IMR-90 (cell line): ENCODE data around the gene SEC22A. TPM values are rescaled to one million over a fixed set of nuclear protein-coding genes. Genes with fewer than 3 reads are reported as not detected.

ENCODE experiments used
- ATAC-seq: fragments of 200-7000 bp; cut with Tn5 transposase; 2 replicates; pipeline ENCODE4 v1.9.1; 2020; ENCODE audit warnings: low read depth, mild to moderate bottlenecking, moderate library complexity
- BruUV-seq: library from RNA; stranded (reverse); fragments of 400-500 nt; replicated peaks from 2 replicates; lab custom pipeline; 2021; lab: Mats Ljungman, UMichigan
- CTCF ChIA-PET: fragments of 300-600 bp; formaldehyde crosslinking; extraction: SDS; loops from one replicate; lab custom pipeline; 2021; ENCODE audit warnings: antibody characterized with exemption; lab: Yijun Ruan, JAX
- POLR2A ChIA-PET: fragments of 300-600 bp; sonication (Branson Sonifier 250); formaldehyde crosslinking; loops from one replicate; lab custom pipeline; 2022; ENCODE audit warnings: antibody characterized with exemption; ENCODE audit not compliant: unreplicated experiment; lab: Charles Lee
- DNase-seq: peaks from one replicate; pipeline ENCODE4 v3.0.0; 2013
- H2AFZ ChIP-seq: replicated peaks from 2 replicates; pipeline ENCODE3; 2013; ENCODE audit warnings: low read length, mild to moderate bottlenecking; ENCODE audit not compliant: poor library complexity
- H2AK5ac ChIP-seq: 2 replicates; pipeline ENCODE4 v1.6.1; 2013; ENCODE audit warnings: low read depth, low read length, inconsistent platforms
- H2AK9ac ChIP-seq: replicated peaks from 2 replicates; pipeline ENCODE3; 2013; ENCODE audit warnings: mild to moderate bottlenecking, low read depth, low read length, moderate library complexity; ENCODE audit not compliant: poor library complexity
- H2BK120ac ChIP-seq: 2 replicates; pipeline ENCODE4 v1.6.1; 2013; ENCODE audit warnings: low read depth, low read length, inconsistent platforms
- H2BK15ac ChIP-seq: 3 replicates; pipeline ENCODE4 v1.6.1; 2013; ENCODE audit warnings: low read depth, low read length, inconsistent platforms
- H2BK20ac ChIP-seq: 2 replicates; pipeline ENCODE4 v1.6.1; 2013; ENCODE audit warnings: low read depth, mild to moderate bottlenecking, inconsistent platforms, low read length, moderate library complexity
- H2BK5ac ChIP-seq: 2 replicates; pipeline ENCODE4 v1.6.1; 2013; ENCODE audit warnings: mild to moderate bottlenecking, low read depth, low read length, inconsistent platforms; ENCODE audit not compliant: poor library complexity, severe bottlenecking
- H3K14ac ChIP-seq: replicated peaks from 2 replicates; pipeline ENCODE4 v1.6.1; 2013; ENCODE audit warnings: low read depth, low read length, inconsistent platforms
- H3K18ac ChIP-seq: 2 replicates; pipeline ENCODE4 v1.6.1; 2013; ENCODE audit warnings: low read depth, low read length, control low read depth
- H3K23ac ChIP-seq: 2 replicates; pipeline ENCODE4 v1.6.1; 2013; ENCODE audit warnings: low read depth, low read length, inconsistent platforms
- H3K27ac ChIP-seq: 2 replicates; pipeline ENCODE4 v1.5.1; 2013; ENCODE audit warnings: mild to moderate bottlenecking, control low read depth, low read length; ENCODE audit not compliant: insufficient read depth
- H3K27me3 ChIP-seq: 2 replicates; pipeline ENCODE4 v1.6.1; 2013; ENCODE audit warnings: low read length; ENCODE audit not compliant: control insufficient read depth, insufficient read depth
- H3K36me3 ChIP-seq: 2 replicates; pipeline ENCODE4 v1.6.1; 2013; ENCODE audit warnings: low read length, mixed read lengths; ENCODE audit not compliant: control insufficient read depth, insufficient read depth
- H3K4ac ChIP-seq: 2 replicates; pipeline ENCODE4 v1.6.1; 2013; ENCODE audit warnings: low read depth, low read length, inconsistent platforms
- H3K4me1 ChIP-seq: 2 replicates; pipeline ENCODE4 v1.6.1; 2013; ENCODE audit warnings: low read length, mixed read lengths; ENCODE audit not compliant: control insufficient read depth, insufficient read depth
- H3K4me2 ChIP-seq: 2 replicates; pipeline ENCODE4 v1.6.1; 2013; ENCODE audit warnings: low read depth, mild to moderate bottlenecking, control low read depth, low read length, moderate library complexity
- H3K4me3 ChIP-seq: 2 replicates; pipeline ENCODE4 v1.5.1; 2013; ENCODE audit warnings: low read depth, mild to moderate bottlenecking, control low read depth, low read length, moderate library complexity; ENCODE audit not compliant: insufficient read depth
- H3K56ac ChIP-seq: 2 replicates; pipeline ENCODE4 v1.6.1; 2013; ENCODE audit warnings: low read length, inconsistent platforms; ENCODE audit not compliant: insufficient read depth; ENCODE audit errors: extremely low read depth
- H3K79me1 ChIP-seq, 2 experiments: 2 replicates each; pipeline ENCODE4 v1.6.1; 2013; ENCODE audit warnings: low read length in 2 of 2, inconsistent platforms in 1 of 2, low read depth in 1 of 2
- H3K9ac ChIP-seq: 2 replicates; pipeline ENCODE4 v1.6.1; 2013; ENCODE audit warnings: low read depth, low read length, control low read depth
- H3K9me1 ChIP-seq: 2 replicates; pipeline ENCODE4 v1.6.1; 2013; ENCODE audit warnings: low read length, inconsistent platforms; ENCODE audit not compliant: insufficient read depth
- H3K9me3 ChIP-seq: 2 replicates; pipeline ENCODE4 v1.6.1; 2013; ENCODE audit warnings: low read length; ENCODE audit not compliant: control insufficient read depth, insufficient read depth
- H4K20me1 ChIP-seq: 2 replicates; pipeline ENCODE4 v1.6.1; 2013; ENCODE audit warnings: low read length, inconsistent platforms; ENCODE audit not compliant: insufficient read depth
- H4K5ac ChIP-seq: 2 replicates; pipeline ENCODE4 v1.6.1; 2013; ENCODE audit warnings: mild to moderate bottlenecking, low read depth, low read length, control low read depth
- H4K8ac ChIP-seq, 2 experiments: 2 replicates each; pipeline ENCODE4 v1.6.1; 2013; ENCODE audit warnings: low read depth in 2 of 2, low read length in 2 of 2, control low read depth in 1 of 2, inconsistent platforms in 1 of 2
- H4K91ac ChIP-seq: 2 replicates; pipeline ENCODE4 v1.6.1; 2013; ENCODE audit warnings: low read depth, low read length, inconsistent platforms; ENCODE audit not compliant: insufficient read depth
- BHLHE40 ChIP-seq: fragments of 150-350 bp; IDR thresholded peaks from 2 replicates; pipeline ENCODE4 v1.6.1; 2016; ENCODE audit warnings: mild to moderate bottlenecking, low read depth, low read length
- CEBPB ChIP-seq: IDR thresholded peaks from 2 replicates; pipeline ENCODE4 v1.6.1; 2012; ENCODE audit warnings: low read depth, low read length, improper control_type of control experiment
- FOS ChIP-seq: fragments of 150-350 bp; IDR thresholded peaks from 2 replicates; pipeline ENCODE4 v1.6.1; 2016; ENCODE audit warnings: low read depth, low read length
- MAZ ChIP-seq: IDR thresholded peaks from 2 replicates; pipeline ENCODE4 v1.6.1; 2012; ENCODE audit warnings: low read depth, mild to moderate bottlenecking, low read length, improper control_type of control experiment, moderate library complexity, borderline replicate concordance
- MXI1 ChIP-seq: IDR thresholded peaks from 2 replicates; pipeline ENCODE4 v1.6.1; 2012; ENCODE audit warnings: low read depth, mild to moderate bottlenecking, low read length, moderate library complexity, borderline replicate concordance
- RCOR1 ChIP-seq: IDR thresholded peaks from 2 replicates; pipeline ENCODE4 v1.6.1; 2012; ENCODE audit warnings: mild to moderate bottlenecking, low read length, improper control_type of control experiment; ENCODE audit not compliant: insufficient replicate concordance
- WGBS, 2 experiments: methylation state at CpG; one replicate each; pipeline versions ENCODE4 v1.1.5 to v1.1.7; 2013; ENCODE audit warnings: missing lambda C conversion rate in 2 of 2; ENCODE audit not compliant: insufficient read length in 1 of 2; ENCODE audit errors: extremely low coverage in 2 of 2; 5-methylcytosine and 5-hydroxymethylcytosine counted together
- dilution Hi-C: fragments of 300-500 bp; cut with HindIII; formaldehyde crosslinking; loops from one replicate; pipeline ENCODE4 v1.14.3; 2018; ENCODE audit warnings: low sequenced_read_pairs; ENCODE audit not compliant: unreplicated experiment
- in situ Hi-C: fragments of 300-500 bp; cut with MboI; formaldehyde crosslinking; loops from 3 replicates; pipeline ENCODE4 v1.14.3; 2019; ENCODE audit warnings: low sequenced_read_pairs, inconsistent platforms, mixed read lengths
- intact Hi-C: fragments of 100-400 bp; cut with micrococcal nuclease; formaldehyde crosslinking; loops from 2 replicates; pipeline ENCODE4 v1.10.0; 2022
- polyA plus RNA-seq, 3 experiments: library from polyadenylated mRNA; depleted of rRNA; stranded (reverse); fragments of >200 nt; gene quantifications; 2 replicates each; pipeline ENCODE4 v1.2.3, GENCODE V29; 2012; ENCODE audit warnings: low replicate concordance in 1 of 3
- total RNA-seq: library from RNA; depleted of rRNA; stranded (reverse); fragments of >200 nt; gene quantifications from 2 replicates; pipeline ENCODE4 v1.2.3, GENCODE V29; 2012

The SEC22A gene
- total and polyA plus RNA-seq, 2 of the 4 experiments (the other 2 are of a cell fraction), result 17.5 to 36.0 TPM

DNA sequence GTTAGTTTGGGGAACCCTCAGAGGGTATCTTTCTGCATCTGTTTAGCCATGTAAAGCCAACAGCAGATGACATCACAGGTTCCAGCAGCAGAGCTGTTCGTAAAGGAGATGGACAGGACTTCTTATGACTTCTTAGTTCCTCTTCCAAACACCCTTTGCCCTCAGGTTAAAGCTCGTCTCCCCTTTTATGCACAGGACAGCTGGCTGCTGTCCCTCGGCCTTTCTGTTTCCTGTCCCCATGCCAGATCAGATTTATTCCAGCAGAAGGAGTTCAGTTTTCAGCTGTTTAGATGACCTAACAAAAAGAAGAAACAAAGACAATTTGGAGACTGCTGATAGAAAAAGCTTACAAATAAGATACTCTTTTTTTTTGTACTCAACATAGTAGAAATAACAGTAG lies 45.1 kb downstream of the SEC22A start:
- H3K9me1 ChIP-seq, result peaks cover 4% of the 10 kb centered on the region

More for the DNA sequence above, 45.1 kb downstream of the SEC22A start:
- ChIA-PET CTCF (interaction anchor here (0.7 kb wide), 1 partner anchor 1787 kb away, joined by 3 read pairs; no protein-coding TSS in a partner anchor), POLR2A (interaction anchor here (0.7 kb wide), 1 partner anchor 180 kb away, joined by 8 read pairs; the partner anchor contains the start of gene PDIA5)
- Histone ChIP-seq H3K36me3 (peaks cover 6% of the 10 kb centered on the region; the same call in 1 of the 2 replicates), H3K4me2 (no peak overlapping the region), H4K8ac (no peak overlapping the region), H3K4me1 (no peaks in the 10 kb centered on the region), H3K4me3 (no peak overlapping the region), H3K56ac (no peak overlapping the region), H3K18ac (no peak overlapping the region), H3K79me1 (peaks cover 0 to 3% of the 10 kb centered on the region in 2 experiments; a peak in 3 of 4 replicates), H4K91ac (no peak overlapping the region), H2AK9ac (no peak overlapping the region), H3K27ac (no peak overlapping the region), H2BK15ac (no peak overlapping the region), H4K20me1 (peaks cover 3% of the 10 kb centered on the region; the same call in 1 of the 2 replicates), H3K23ac (no peak overlapping the region), H2BK5ac (no peak overlapping the region), H3K14ac (no peak overlapping the region), H4K5ac (no peak overlapping the region), H2BK20ac (no peak overlapping the region), H3K9ac (no peak overlapping the region), H2AFZ (no peak overlapping the region), H3K9me3 (no peaks in the 10 kb centered on the region), H3K27me3 (no peaks in the 10 kb centered on the region), H2AK5ac (no peak overlapping the region), H3K4ac (no peak overlapping the region), H2BK120ac (no peak overlapping the region)
- in situ Hi-C loops (no loop called here), dilution Hi-C loops (no loop called here), intact Hi-C loops (no loop called here)
- DNase-seq, result no peak
- no CpG with 5 or more reads among the region's 3 CpGs for WGBS, 2 experiments
- BruUV-seq, result no TSS peak
- TF ChIP-seq MAZ, result no peak
- TF ChIP-seq BHLHE40, result no peak
- TF ChIP-seq MXI1, result no peak
- no peak for TF ChIP-seq RCOR1
- TF ChIP-seq FOS, result no peak
- TF ChIP-seq CEBPB, result no peak
- no peak for ATAC-seq
